Bronchial epithelial cell (primary cell): ENCODE data around the gene SYNDIG1L. TPM values are rescaled to one million over a fixed set of nuclear protein-coding genes. Genes with fewer than 3 reads are reported as not detected.

Experiments
- DNase-seq: peaks from one replicate; pipeline ENCODE4 v3.0.0-alpha.2; 2010; ENCODE audit warnings: low read depth
- FAIRE-seq: peaks from 2 replicates; lab custom pipeline; 2011; peaks lifted over from hg19 to GRCh38; lab: Jason Lieb, UNC
- H3K27me3 ChIP-seq: 2 replicates; pipeline ENCODE4 v1.5.1; 2011; ENCODE audit warnings: low read length; ENCODE audit not compliant: control insufficient read depth, insufficient read depth
- H3K36me3 ChIP-seq: 2 replicates; pipeline ENCODE4 v1.5.1; 2011; ENCODE audit warnings: low read length; ENCODE audit not compliant: control insufficient read depth, insufficient read depth
- H3K4me3 ChIP-seq: 2 replicates; pipeline ENCODE4 v1.5.1; 2011; ENCODE audit warnings: mild to moderate bottlenecking, low read depth, low read length, control low read depth
- total RNA-seq: library from RNA; depleted of rRNA; stranded (reverse); fragments of >200 nt; gene quantifications from 2 replicates; pipeline ENCODE4 v1.2.1, GENCODE V29; 2014
- TF ChIP-seq, protein P1 (sequence below): IDR thresholded peaks from 2 replicates; pipeline ENCODE4 v1.5.1; 2011; ENCODE audit warnings: mild to moderate bottlenecking, moderate library complexity, low read length, control low read depth, inconsistent platforms; ENCODE audit not compliant: insufficient read depth, severe bottlenecking

SYNDIG1L gene
- total RNA-seq, 1 donor from 2014 or later = under 0.01 TPM

GRCh38 chr14:74438351-74438915, 12.4 kb upstream of the SYNDIG1L start:
- no peak for FAIRE-seq
- no peak for DNase-seq
- no peaks in the 10 kb centered on the region for H3K27me3 ChIP-seq

DNA sequence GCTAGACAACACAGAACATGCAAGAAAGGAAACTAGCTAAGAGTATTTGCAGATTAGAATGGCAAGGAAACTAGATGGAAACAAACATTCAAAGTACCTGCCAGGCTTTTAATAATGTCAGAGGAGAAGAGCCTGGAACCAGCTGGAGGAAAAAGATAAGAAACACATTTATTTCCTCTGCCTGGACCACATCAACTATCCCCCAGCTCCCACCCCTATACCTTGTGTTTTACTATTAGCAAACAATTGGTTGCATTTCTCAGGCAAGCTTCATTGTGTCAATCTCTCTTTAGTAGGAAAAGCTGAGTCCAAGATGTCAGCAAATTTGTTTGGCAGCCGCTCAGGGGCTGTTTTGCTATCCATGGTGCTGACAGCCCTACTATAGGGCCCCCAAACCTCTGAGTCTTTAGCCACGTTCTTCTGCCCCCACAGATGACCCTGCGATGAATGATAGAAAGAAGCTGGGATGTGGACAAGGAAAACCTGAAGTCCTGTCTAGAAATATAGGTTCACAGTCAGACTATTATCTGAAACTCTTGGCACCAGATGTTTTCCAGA, 11.6 kb upstream of the SYNDIG1L start:
- TF ChIP-seq, protein P1, sequence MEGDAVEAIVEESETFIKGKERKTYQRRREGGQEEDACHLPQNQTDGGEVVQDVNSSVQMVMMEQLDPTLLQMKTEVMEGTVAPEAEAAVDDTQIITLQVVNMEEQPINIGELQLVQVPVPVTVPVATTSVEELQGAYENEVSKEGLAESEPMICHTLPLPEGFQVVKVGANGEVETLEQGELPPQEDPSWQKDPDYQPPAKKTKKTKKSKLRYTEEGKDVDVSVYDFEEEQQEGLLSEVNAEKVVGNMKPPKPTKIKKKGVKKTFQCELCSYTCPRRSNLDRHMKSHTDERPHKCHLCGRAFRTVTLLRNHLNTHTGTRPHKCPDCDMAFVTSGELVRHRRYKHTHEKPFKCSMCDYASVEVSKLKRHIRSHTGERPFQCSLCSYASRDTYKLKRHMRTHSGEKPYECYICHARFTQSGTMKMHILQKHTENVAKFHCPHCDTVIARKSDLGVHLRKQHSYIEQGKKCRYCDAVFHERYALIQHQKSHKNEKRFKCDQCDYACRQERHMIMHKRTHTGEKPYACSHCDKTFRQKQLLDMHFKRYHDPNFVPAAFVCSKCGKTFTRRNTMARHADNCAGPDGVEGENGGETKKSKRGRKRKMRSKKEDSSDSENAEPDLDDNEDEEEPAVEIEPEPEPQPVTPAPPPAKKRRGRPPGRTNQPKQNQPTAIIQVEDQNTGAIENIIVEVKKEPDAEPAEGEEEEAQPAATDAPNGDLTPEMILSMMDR = no peak
- no peaks in the 10 kb centered on the region for H3K27me3 ChIP-seq
- DNase-seq (no peak), FAIRE-seq (peak; percentile 72)
- H3K4me3 ChIP-seq = no peak overlapping the region
- no peaks in the 10 kb centered on the region for H3K36me3 ChIP-seq

More at GRCh38 chr14:74438351-74438915, 12.4 kb upstream of the SYNDIG1L start:
- TF ChIP-seq, protein P1 = no peak
- Histone ChIP-seq H3K36me3 (no peaks in the 10 kb centered on the region), H3K4me3 (no peak overlapping the region)

GRCh38 chr14:74434294-74434693, 8.3 kb upstream of the SYNDIG1L start:
- Histone ChIP-seq H3K36me3 (no peaks in the 10 kb centered on the region), H3K4me3 (no peak overlapping the region), H3K27me3 (no peaks in the 10 kb centered on the region)
- DNase-seq = no peak
- FAIRE-seq = no peak
- TF ChIP-seq, protein P1 = no peak

DNA sequence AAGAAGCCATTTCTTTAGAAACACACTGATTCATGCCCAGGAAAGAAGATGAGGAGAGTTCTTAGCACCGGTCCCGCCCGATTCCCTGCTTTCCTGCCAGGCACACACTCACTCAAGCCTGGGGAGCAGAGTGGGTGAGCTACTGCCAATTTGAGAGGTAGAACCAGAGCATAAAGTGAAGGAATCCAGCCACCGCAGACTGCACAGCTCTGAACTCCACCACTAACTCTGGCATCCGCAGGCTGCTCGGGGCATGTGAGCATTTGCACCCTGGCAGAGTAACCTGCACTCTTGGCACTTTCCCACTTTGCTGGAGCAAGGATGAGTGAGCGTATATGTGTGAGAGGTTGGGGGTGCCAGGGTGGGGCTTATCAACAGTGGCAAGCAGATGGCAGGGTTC, 4.0 kb upstream of the SYNDIG1L start:
- TF ChIP-seq, protein P1 = no peak
- Histone ChIP-seq H3K27me3 (peaks cover 4% of the 10 kb centered on the region), H3K36me3 (no peaks in the 10 kb centered on the region), H3K4me3 (no peak overlapping the region)
- DNase-seq = no peak
- FAIRE-seq = no peak

- Histone ChIP-seq H3K27me3 (peaks cover 4% of the 10 kb centered on the region), H3K4me3 (no peak overlapping the region), H3K36me3 (no peaks in the 10 kb centered on the region)
- TF ChIP-seq, protein P1 = no peak
- DNase-seq (no peak), FAIRE-seq (no peak)
Measured at GRCh38 chr14:74429221-74429691, 3.2 kb upstream of the SYNDIG1L start.
